Measurements from ENCODE around the gene NMRK1.

DNA sequence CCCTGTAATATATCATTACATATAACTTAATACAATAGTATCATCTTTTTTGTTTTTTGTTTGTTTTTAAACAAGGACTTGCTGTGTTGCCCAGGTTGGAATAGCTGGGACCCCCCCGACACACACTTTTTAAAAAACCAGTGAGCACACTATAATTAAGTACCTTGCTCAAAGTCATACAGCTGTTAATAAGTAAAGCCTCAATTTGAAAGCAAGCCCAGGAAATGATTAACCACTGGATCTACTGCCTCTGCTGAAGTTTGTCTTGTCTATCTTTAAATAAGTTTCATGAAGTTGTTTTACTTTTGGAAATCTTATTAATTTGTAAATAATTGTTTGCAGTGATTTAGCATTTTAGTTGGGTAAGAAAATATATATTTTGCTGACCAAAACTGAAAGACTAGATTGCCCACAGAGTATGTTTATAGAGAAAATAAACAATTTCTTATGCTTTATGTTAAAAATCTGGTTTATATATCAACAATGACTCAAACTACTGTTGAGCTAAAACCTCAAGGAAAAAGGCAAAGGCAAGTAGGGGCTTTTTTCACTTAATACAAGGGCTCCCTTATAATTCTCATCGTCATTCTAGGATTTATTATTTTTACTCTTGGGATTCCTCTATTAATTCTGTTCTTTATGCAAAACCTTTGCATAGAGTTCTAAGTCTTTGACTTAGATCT lies 54.0 kb downstream of the NMRK1 start:
- no peak for TF ChIP-seq EZH2 (IDR thresholded peaks at IDR 0.05; ENCODE audit: low read length, unreplicated experiment)
- TF ChIP-seq, protein P1, sequence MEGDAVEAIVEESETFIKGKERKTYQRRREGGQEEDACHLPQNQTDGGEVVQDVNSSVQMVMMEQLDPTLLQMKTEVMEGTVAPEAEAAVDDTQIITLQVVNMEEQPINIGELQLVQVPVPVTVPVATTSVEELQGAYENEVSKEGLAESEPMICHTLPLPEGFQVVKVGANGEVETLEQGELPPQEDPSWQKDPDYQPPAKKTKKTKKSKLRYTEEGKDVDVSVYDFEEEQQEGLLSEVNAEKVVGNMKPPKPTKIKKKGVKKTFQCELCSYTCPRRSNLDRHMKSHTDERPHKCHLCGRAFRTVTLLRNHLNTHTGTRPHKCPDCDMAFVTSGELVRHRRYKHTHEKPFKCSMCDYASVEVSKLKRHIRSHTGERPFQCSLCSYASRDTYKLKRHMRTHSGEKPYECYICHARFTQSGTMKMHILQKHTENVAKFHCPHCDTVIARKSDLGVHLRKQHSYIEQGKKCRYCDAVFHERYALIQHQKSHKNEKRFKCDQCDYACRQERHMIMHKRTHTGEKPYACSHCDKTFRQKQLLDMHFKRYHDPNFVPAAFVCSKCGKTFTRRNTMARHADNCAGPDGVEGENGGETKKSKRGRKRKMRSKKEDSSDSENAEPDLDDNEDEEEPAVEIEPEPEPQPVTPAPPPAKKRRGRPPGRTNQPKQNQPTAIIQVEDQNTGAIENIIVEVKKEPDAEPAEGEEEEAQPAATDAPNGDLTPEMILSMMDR (conservative IDR thresholded peaks at IDR 0.05; ENCODE audit: low read depth, low read length), result no peak
